Activated B cell treated with CpG ODN at 0.5 μM for 24 hours (primary cell): ENCODE measurements around the gene LSAMP. TPM values are rescaled to one million over a fixed set of nuclear protein-coding genes. Genes with fewer than 3 reads are reported as not detected.

ENCODE experiments used
- ATAC-seq: fragments of 200-7000 bp; cut with Tn5 transposase; one replicate; pipeline ENCODE4 v1.10.0; 2021; ENCODE audit warnings: low read depth, mild to moderate bottlenecking, moderate library complexity
- CTCF ChIA-PET: fragments of 350-600 bp; sonication (Branson Sonifier 250); formaldehyde crosslinking; loops from one replicate; lab custom pipeline; 2021; ENCODE audit warnings: antibody characterized with exemption; lab: Charles Lee
- POLR2A ChIA-PET: fragments of 350-600 bp; sonication (Branson Sonifier 250); formaldehyde crosslinking; loops from one replicate; lab custom pipeline; 2021; ENCODE audit warnings: antibody characterized with exemption; lab: Charles Lee
- DNase-seq: peaks from one replicate; pipeline ENCODE4 v3.0.0; 2022
- H3K27ac Mint-ChIP-seq: one replicate; pipeline ENCODE4 v1.8.0; 2020; ENCODE audit warnings: mixed read lengths
- H3K27me3 Mint-ChIP-seq: one replicate; pipeline ENCODE4 v1.8.0; 2021; ENCODE audit warnings: mixed read lengths
- H3K36me3 Mint-ChIP-seq: one replicate; pipeline ENCODE4 v1.8.0; 2021; ENCODE audit warnings: low read depth, mixed read lengths
- H3K4me1 Mint-ChIP-seq: one replicate; pipeline ENCODE4 v1.8.0; 2021; ENCODE audit warnings: mixed read lengths
- H3K4me3 Mint-ChIP-seq: one replicate; pipeline ENCODE4 v1.8.0; 2020; ENCODE audit warnings: mild to moderate bottlenecking, mixed read lengths
- H3K9me3 Mint-ChIP-seq: one replicate; pipeline ENCODE4 v1.8.0; 2020; ENCODE audit warnings: mixed read lengths
- intact Hi-C: fragments of 100-400 bp; cut with micrococcal nuclease; formaldehyde crosslinking; loops from one replicate; pipeline ENCODE4 v1.15.1; 2024
- total RNA-seq: library from RNA; stranded (reverse); gene quantifications from 2 replicates; pipeline ENCODE4 v1.2.3, GENCODE V29; 2022
- TF ChIP-seq, protein P1 (sequence below): fragments of 200-600 bp; IDR thresholded peaks from one replicate; pipeline ENCODE4 v1.8.0; 2022; ENCODE audit warnings: antibody characterized with exemption, mild to moderate bottlenecking

Gene LSAMP
- total RNA-seq, 1 donor from 2014 or later, result 0.16 TPM

DNA sequence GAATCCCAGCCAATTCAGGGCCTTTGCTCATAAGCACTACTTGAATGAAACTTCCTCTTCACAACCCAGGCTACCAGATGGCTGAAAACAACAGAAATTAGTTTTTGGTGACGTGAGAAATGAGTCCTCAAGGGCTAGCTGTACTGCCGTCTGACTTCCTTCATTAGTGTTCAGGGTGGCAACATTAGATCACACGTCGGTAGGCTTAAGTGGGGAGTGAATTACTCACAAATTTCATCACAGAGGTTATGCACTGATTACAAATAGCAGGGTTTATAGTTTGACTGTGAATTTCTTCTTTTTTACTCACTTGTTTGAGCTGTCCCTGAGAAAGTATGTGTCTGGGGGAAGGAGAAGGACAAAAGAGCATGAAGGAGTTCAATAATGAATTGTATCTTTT lies 424.8 kb downstream of the LSAMP start:
- TF ChIP-seq, protein P1, sequence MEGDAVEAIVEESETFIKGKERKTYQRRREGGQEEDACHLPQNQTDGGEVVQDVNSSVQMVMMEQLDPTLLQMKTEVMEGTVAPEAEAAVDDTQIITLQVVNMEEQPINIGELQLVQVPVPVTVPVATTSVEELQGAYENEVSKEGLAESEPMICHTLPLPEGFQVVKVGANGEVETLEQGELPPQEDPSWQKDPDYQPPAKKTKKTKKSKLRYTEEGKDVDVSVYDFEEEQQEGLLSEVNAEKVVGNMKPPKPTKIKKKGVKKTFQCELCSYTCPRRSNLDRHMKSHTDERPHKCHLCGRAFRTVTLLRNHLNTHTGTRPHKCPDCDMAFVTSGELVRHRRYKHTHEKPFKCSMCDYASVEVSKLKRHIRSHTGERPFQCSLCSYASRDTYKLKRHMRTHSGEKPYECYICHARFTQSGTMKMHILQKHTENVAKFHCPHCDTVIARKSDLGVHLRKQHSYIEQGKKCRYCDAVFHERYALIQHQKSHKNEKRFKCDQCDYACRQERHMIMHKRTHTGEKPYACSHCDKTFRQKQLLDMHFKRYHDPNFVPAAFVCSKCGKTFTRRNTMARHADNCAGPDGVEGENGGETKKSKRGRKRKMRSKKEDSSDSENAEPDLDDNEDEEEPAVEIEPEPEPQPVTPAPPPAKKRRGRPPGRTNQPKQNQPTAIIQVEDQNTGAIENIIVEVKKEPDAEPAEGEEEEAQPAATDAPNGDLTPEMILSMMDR, result no peak
- Mint-ChIP-seq H3K36me3 (no peaks in the 10 kb centered on the region), H3K9me3 (no peaks in the 10 kb centered on the region), H3K27ac (no peak overlapping the region), H3K4me1 (no peaks in the 10 kb centered on the region), H3K27me3 (no peaks in the 10 kb centered on the region), H3K4me3 (no peak overlapping the region)
- ChIA-PET POLR2A (no interaction called here), CTCF (no interaction called here)
- peak; percentile 66 for ATAC-seq
- intact Hi-C loops, result no loop called here
- no peak for DNase-seq

DNA sequence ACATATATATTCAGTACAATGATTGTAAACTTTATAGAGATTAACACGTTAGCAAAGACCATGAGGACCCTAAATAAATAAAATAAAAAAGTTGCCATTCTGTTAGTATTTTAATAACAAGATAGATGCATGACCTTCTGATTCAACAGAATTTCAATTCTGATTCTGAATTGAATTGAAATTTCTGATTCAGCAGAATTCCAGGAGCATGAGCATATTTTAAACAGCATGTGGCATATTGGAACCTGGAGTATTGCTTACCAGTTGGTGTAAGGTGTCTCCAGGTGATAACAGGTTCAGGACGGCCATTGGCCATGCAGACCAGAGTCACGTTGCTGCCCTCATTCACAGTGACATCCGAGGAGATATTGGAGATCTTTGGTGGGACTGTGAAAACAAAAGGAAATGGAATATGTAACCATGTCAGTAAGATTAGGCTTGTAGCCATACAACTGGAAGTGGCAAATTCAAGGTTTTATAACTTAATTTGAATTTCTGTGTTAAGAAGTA lies 426.0 kb downstream of the LSAMP start:
- DNase-seq (no peak), ATAC-seq (no peak)
- ChIA-PET POLR2A (no interaction called here), CTCF (no interaction called here)
- H3K4me3 Mint-ChIP-seq, result no peak overlapping the region
- H3K4me1 Mint-ChIP-seq, result no peaks in the 10 kb centered on the region
- no peaks in the 10 kb centered on the region for H3K27me3 Mint-ChIP-seq
- H3K9me3 Mint-ChIP-seq, result no peaks in the 10 kb centered on the region
- TF ChIP-seq, protein P1, result no peak
- no peaks in the 10 kb centered on the region for H3K36me3 Mint-ChIP-seq
- intact Hi-C loops, result no loop called here
- no peak overlapping the region for H3K27ac Mint-ChIP-seq

DNA sequence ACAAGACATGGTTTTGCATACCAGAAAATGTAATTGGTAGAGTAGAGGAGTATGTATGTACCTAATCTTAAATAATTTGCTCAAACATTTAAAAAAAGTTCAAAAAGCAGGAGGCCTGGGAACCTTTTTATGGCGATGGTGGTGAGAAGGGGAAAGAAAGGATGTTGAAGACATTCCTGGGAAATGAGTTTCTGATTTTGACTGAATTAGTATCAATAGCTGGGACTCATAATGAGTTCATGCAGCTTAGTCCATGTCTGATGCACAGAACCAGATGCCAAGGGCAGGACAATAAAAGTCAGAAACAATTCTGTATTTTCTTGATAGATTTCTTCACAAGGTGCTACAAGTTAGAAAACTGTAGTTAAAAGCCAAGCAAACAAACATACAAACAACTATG lies 426.6 kb downstream of the LSAMP start:
- H3K36me3 Mint-ChIP-seq, result no peaks in the 10 kb centered on the region
- H3K27me3 Mint-ChIP-seq, result no peaks in the 10 kb centered on the region
- CTCF ChIA-PET, result no interaction called here
- DNase-seq (no peak), ATAC-seq (no peak)
- no peaks in the 10 kb centered on the region for H3K9me3 Mint-ChIP-seq
- POLR2A ChIA-PET, result no interaction called here
- intact Hi-C loops, result no loop called here
- H3K4me3 Mint-ChIP-seq, result no peak overlapping the region
- no peaks in the 10 kb centered on the region for H3K4me1 Mint-ChIP-seq
- no peak overlapping the region for H3K27ac Mint-ChIP-seq
- TF ChIP-seq, protein P1, result no peak

DNA sequence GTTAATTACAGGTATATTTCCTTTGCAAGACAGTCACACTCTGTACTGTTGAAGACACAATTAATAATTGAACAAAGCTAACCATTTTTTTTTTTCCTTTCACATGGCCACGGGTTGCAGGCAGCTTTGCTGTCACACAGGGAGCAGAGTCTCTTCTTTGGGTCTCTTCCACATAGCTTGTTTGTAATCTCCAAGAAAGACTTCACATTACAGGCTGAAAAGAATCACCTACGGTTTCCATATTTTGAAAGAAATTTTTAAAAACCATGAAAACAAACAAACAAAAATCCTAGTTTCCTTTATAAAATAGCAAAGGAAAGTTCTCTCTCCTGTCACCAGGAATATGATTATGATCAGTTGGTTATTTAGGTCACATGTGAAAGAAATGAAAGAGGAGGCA lies 429.4 kb downstream of the LSAMP start:
- DNase-seq (no peak), ATAC-seq (no peak)
- Mint-ChIP-seq H3K9me3 (no peaks in the 10 kb centered on the region), H3K27me3 (no peaks in the 10 kb centered on the region), H3K36me3 (no peaks in the 10 kb centered on the region), H3K4me3 (no peak overlapping the region), H3K27ac (no peak overlapping the region), H3K4me1 (no peaks in the 10 kb centered on the region)
- TF ChIP-seq, protein P1, result no peak
- POLR2A ChIA-PET, result no interaction called here
- CTCF ChIA-PET, result no interaction called here
- intact Hi-C loops, result no loop called here

DNA sequence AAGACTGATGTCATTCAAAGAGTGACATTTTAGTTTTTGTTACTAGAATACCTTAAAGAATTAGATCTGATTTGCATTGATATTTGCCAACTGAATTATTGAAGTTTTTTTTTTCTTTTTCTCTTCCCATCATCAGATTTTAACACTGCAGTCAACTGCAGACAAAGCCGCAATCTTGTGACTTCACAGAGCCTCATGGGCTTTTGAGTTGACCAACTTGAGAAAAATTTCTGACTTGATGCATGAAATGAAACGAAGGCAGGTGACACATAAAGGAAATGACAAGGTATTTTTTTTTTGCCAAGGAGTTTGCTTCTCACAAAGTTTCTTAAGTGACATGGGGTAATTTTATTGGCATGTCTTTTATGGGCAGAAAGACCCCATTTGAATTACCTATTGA lies 438.3 kb downstream of the LSAMP start:
- ChIA-PET CTCF (no interaction called here), POLR2A (no interaction called here)
- H3K27me3 Mint-ChIP-seq, result no peaks in the 10 kb centered on the region
- no peak overlapping the region for H3K4me3 Mint-ChIP-seq
- no peaks in the 10 kb centered on the region for H3K36me3 Mint-ChIP-seq
- H3K4me1 Mint-ChIP-seq, result no peaks in the 10 kb centered on the region
- TF ChIP-seq, protein P1, result no peak
- H3K27ac Mint-ChIP-seq, result no peak overlapping the region
- H3K9me3 Mint-ChIP-seq, result peaks cover 3% of the 10 kb centered on the region
- DNase-seq, result no peak
- intact Hi-C loops, result no loop called here
- ATAC-seq, result no peak
